Activated CD8-positive, alpha-beta memory T cell treated with anti-CD3 and anti-CD28 coated beads, Interleukin-2, amount 50 U/mL, for 48 hours (primary cell): Measurements from ENCODE around the gene RARG.
"Not testable (repeated sequence)": the region's sequence is repeated elsewhere in the genome, so short reads cannot be mapped to it uniquely, and the experiment has no call there.

Experiments
- DNase-seq: peaks from one replicate; pipeline ENCODE4 v3.0.0-alpha.2; 2020

The RARG gene

DNA sequence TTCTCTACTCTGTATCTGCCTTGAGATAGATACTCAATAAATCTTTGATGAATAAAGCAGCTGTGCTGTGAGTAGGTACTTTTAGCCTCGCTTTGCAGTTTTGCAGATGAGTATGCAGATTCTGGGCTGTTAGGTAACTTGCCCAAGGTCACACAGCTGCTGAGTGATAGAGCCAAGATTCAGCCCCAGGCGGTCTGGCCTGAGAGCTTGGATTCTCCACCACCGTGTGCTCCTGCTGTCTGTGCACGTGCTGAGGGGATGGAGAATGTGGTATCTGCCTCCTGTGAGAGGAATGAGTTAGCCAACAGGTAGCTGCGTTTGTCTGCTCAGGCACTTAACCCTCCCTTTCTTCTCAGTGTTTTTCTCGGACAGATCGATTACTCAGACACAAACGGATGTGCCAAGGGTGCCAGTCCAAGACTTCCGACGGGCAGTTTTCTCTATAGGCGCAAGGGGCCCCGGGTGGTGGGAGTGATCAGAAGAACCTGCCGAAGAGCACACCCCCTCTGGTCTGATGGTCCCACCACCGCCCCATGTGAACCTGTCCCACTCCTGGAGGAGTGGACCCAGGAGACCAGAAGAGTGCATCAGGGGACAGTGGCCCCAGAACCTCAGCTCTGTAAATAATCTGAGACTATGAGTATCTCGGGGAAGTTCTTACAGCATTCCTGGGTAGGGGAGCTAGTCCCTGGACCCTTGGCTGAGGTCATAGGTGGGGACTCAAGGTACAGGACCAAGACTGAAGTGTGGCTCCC, 44.7 kb downstream of the RARG start:
- DNase-seq, result no peak

DNA sequence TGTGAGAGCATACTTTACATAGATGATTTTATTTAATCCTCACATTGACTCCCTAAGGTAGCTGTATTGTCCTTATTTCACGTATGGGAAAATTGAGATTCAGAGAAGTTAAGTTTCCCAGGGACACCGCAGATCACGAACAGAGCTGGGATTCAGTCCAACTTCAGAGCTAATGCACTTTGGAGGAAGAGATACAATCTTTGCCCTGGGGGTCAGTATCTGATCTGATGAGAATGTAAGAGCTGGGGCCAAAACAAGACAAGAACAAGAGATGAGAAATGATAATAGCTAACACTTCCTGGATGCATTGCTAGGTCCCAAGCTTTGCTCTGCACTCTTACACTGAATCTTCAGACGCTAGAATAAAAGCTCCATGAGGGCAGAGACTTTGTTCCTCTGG, 45.3 kb downstream of the RARG start:
- no peak for DNase-seq

DNA sequence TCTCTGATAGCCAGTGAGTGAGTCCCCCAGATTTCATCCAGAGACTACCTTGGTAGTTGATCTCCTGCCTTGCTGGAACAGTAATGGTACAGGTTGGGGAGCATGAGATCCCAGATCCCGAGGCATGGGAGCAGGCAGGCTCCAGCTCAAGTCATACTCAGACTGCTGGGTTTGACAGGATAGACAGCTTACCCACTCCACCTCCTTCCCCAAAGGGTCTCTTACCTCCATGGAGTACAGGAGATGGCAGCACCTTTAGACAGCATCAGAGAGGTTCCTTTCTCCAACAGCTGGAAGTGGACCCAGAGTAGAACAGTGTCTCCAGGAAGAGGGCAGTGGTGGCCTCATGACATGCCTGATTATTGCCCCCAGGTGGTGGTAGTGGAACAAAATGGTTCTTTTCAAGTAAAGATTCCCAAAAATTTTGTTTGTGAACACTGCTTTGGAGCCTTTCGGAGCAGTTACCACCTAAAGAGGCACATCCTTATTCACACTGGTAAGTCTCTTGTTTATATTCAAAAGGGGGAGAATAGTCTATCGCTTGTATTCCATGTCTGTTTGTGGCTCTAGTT, 46.3 kb downstream of the RARG start:
- DNase-seq, result peak; percentile 39

DNA sequence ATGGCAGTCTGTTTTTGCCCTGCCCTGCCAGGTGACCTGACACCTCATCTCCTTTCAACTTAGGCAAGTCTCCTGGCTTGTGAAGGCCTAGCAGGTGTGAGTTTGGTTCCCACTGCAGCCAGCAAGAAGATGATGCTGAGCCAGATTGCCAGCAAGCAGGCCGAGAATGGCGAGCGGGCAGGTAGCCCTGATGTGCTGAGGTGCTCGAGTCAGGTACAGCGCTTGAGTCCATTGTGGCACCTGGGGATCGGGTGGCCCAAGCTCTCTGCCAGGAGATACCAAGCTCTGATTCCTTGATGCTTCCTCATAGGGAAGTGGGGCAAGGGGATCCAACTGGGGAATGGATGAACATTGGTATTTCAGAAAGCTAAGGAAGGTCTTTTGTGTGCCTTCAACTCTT, 47.2 kb downstream of the RARG start:
- DNase-seq, result peak; percentile 49

DNA sequence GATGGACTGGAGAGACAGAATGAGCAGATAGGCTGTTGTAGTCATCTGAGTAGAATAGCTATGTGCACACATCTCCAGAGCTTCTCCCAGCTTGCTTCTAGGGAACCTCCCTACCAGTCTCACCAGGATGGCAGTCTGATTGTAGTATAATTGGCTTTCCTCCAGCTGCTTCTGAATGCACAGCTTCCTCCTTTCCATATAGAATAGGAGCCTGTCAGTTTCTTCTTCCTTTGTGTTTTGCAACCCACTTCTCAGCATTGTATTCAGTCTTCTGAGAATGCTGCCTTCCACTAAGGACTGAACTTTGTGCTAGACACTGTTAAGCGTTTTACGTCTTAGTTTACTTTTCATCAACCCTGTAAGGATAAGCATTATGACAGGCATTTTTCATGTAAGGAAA, 49.1 kb downstream of the RARG start:
- DNase-seq, result no peak

DNA sequence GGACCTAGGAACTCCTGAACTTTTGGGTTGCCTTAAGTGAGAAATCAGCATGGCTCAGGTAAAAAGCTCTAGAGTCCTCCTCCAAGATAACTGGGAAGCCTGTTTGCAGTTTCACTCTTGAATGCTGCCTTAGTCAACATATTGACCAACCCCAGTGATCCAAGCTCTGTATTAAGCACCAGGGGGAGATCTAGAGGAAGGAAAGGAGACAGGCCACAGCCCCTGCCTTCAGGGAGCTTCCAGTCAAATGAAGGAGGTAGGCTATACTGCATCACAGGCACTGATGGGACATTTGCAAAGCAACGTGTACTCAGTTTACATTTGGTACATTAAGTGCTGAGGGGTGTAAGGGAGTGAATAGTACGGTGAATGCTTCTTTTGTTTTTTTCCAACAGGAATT, 50.1 kb downstream of the RARG start:
- peak; percentile 35 for DNase-seq

DNA sequence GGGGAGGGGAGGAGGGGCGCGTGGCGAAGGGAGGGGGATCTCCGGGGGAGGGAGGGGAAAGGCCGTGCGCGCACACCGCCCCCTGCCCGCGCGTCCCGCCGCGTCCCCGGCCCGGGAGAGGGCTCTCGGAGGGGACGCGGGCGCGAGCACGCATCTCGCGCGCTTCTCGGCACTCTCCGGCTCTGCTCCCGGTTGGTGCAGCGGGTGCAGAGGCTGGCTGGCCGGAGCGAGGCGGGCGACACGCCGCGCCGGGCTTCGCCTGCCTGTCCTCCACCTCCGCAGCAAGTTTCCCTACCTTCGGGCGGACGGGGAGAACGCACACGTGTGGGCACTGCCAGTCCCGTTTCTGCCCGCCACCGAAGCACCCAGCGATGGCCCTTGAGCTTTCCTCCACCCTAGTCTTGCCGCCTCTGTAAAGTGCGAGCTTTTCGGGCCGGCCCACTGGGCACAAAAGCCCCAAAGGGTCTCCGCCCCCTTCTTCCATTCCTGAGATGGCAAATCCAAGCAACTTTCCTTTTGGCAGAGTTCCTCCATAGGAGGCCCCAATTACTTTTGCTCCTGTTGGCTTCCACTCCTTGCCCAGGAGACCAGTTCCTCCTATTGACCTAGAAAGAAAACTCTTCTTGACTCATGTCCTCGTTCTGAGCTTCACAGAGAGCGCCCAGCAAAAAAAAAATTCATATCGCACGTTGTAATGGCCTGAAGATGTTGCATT, 50.9 kb downstream of the RARG start:
- peak; percentile 88 for DNase-seq

DNA sequence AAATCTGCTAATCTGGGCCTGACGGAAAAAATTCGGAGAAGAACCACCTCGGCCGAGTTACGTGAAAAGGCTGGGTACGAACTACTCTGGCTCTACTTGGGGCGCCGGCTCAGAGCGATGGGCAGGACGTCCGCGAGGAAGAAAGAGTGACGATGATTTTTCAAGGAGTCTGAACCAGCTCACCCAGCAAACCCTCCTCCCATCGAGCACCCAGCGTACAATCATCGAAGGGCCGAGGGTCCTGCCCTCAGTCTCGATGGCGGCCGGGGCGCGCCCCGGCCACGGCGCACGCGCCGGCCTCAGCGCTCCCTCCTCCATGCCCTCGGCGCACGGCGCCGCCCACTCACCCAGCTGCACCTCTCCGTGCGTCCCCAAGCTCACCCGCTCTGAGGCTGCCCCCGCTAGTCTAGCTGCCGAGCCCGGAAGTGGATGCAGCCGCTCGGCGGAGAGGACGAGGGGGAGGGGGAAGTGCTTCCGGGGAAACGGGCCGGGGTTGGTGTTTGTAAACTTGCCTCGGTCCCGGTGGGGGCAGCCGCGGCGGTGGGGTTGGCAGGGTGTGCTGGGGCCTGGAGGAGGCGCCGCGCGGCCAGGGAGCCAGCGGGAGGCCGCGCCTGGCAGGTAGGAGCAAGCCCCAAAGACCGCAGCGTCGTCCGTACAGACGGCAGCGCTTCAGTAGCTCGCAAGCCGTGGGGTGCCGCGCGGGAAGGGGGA, 51.6 kb downstream of the RARG start, which contains the start of the genes CSAD and ZNF740:
TSS of gene CSAD (minus strand) at position 706 of the 711 bp plus-strand sequence. CDS start 7,455 bp downstream, outside the sequence.
TSS of gene ZNF740 (plus strand) at position 503 of the 711 bp plus-strand sequence. CDS start 1,262 bp downstream, outside the sequence.
- DNase-seq, result peak; percentile 98

DNA sequence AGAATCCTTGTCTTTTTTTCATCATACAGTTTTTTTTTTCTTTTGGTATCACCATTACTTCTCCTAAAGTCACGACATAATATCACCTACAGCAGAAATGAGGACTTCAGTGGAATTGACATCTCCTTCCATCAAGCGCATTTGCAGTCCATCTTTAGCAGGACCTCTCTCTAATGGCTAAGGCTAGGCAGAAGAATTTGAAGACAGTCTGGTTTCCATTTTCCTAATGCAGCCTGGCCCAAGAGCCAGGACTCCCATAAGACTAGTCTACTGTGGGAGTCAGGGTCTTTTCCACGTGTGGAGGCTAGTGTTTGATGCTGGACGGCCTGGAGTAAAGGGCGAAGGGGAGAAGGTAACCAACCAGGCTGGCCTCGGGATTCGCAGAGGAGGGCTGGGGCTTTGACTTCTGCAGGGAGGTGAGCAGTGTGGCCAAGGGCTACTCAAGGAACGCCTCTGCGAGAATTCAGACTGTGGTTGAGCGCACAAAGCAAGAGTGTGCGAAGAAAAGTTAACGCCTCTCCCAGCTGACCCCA, 52.3 kb downstream of the RARG start:
- no peak for DNase-seq

DNA sequence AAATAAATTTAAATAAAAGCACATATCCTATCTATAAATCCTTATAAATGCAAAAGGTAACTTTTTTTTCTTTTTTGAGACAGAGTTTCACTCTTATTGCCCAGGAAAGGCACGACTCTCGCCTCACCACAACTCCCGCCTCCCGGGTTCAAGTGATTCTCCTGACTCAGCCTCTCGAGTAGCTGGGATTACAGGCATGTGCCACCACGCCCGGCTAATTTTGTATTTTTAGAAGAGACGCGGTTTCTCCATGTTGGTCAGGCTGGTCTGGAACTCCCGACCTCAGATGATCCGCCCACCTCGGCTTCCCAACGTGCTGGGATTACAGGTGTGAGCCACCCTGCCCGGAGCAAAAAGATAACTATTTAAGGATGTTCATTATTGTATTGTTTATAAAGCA, 53.2 kb downstream of the RARG start:
- peak; percentile 43 for DNase-seq

DNA sequence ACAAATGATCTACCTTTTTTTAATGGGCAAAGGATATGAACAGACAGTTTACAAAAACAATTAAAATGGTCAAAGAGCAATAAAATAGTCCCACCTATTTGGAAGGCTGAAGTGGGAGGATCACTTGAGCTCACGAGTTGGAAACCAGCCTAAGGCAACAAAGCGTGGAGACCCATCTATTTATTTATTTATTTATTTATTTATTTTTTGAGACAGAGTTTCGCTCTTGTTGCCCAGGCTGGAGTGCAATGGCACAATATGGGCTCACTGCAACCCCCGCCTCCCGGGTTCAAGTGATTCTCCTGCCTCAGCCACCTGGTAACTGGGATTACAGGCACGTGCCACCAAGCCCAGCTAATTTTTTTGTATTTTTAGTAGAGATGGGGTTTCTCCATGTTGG, 54.6 kb downstream of the RARG start:
- not testable (repeated sequence) for DNase-seq

DNA sequence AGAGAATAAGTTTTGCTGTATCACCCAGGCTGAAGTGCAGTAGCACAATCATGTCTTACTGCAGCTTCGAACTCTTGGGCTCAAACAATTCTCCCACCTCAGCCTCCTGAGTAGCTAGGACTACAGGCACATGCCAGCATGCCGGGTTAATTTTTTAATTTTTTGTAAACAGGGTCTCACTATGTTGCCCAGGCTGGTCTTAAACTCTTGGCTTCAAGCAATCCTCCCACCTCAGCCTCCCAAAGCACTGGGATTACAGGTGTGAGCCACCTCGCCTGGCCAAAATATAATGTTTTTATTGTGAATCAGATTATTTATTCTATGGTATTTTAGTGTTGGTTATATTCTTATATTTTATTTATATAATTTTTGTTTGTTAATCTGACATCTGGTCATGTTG, 55.3 kb downstream of the RARG start:
- no peak for DNase-seq

DNA sequence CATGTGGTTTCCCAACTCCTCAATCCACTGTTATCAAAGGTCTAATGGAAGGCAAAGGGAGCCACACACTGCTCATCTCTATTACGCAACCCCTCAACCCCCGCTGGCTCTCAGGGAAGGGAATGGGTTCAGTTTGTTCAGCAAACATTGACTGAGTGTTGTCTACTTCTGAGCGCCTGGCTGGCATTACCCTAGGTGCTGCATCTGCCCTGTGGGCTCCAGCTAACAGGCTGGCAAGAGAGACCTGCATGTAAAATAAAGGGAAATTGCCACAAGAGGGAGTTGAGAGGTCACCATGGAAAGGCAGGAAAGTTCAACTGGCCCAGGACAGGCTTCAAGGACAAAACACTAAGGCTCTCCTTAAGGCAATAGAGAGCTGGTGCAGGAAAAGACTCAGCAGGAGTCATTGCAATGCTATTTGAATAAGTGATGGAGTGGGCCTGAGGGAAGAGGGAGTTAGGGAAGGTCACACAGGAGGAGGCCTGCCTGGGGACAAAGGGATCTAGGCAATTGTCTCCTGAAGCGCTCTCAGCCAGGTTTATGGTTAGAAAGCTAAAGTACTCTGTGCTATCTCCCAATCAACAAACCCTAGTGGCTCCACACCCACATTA, 57.0 kb downstream of the RARG start:
- DNase-seq, result no peak

DNA sequence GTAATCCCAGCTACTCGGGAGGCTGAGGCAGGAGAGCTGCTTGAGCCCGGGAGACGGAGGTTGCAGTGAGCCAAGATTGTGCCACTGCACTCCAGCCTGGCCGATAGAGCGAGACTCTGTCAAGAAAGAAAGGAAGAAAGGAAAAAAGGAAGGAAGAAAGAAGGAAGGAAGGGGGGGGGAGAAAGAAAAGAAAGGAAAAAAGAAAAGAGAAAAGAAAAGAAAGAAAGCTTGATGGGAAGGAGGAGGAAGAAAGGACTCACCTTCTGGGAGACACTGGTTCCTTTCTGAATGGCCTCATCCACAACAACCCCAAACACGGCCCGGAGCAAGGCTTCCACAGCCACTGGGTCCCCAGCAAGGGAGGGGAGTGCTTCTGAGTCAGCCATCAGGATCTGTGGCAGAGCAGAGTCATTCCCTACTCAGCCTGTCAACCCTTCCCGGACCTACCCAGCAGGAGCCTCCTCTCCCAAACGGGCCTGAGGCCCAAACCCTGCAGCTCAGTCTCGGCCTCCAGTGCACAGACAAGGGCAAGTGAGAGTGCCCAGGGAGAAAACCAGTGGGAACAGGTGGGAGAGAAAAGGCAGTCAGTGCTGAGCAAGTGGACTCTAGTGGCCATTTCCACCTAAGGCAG, 58.8 kb downstream of the RARG start:
- no peak for DNase-seq

DNA sequence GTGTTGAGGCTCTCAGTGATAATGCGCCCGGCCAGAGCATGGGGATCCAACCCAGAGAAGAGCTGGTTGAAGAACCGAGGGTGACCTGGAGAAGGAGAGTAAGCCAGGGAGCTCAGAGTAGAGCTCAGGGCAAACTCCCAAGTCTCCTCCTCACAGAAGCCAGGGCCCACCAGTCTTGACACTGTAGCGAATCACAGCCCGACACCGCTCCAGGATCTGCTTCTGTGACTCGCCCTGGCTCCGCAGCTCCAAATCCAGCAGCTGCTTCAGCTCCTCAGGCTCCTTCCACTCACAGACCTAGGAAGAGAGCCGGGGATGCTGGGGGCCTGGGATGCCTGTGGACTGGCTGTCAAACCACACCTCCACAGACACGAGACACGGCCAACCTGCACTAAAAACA, 59.7 kb downstream of the RARG start:
- no peak for DNase-seq

DNA sequence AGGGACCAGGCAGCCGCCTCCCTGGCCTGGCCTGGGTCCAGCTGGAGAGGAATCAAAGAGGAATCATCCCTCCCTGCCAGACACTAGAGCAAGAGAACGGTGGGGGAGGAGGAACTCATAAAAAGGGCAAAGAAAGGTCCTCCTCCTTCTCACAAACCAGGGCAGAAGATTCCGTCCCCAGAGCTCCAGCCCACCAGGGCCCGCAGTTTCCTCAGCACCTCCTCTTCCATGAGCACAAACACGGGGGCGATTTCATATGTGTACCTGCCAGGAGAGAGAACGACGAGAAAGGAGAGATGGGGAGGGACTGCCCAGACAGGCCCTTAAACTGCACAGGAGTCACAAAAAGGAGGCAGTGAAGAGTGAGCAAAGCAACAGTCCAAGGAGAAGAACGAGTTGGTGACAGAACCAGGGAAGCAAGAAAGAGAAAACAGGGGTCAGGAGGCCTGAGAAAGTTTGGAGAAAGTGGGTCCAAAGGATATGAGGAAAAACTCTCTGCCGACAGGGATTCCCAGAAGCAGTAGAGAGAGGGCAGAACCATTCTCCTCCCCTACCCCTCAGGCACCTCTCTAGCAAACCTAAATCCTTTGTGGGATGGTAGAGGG, 60.2 kb downstream of the RARG start:
- DNase-seq, result no peak

DNA sequence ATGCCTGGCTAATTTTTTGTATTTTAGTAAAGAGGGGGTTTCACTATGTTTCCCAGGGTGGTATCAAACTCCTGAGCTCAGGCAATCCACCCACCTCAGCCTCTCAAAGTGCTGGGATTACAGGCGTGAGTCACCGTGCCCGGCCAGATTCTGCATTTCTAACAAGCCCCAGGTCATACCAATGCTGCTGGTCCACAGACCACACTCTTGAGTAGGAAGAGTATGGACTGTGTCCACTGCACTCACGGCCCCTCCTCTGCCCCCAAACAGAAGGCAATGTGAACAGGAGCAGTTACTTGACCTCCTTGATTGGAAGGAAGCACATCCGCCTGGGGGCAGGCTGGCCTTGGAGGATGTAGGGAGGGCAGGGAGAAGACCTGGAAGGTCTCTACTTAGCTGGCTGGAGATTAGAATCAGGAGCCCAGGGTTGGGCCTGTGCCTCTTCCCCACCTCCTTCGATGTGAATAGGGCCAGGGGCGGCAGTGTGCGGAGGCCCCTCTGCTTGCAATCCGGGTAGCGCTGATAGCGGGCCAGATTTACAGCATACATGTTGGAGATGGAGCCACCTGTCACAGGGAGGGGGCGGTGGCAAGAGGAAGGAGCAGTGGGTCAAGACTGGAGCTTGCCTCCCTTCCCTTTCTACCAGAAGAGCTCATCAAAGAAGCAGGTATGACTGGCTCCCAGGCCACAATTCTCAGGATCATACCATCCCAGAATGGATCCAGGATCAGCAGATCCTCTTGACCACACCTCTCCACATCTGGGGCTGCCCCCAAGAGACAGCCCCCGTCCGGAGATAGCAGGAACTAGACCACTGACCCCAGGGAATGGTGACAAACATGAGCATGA, 60.9 kb downstream of the RARG start:
- no peak for DNase-seq

DNA sequence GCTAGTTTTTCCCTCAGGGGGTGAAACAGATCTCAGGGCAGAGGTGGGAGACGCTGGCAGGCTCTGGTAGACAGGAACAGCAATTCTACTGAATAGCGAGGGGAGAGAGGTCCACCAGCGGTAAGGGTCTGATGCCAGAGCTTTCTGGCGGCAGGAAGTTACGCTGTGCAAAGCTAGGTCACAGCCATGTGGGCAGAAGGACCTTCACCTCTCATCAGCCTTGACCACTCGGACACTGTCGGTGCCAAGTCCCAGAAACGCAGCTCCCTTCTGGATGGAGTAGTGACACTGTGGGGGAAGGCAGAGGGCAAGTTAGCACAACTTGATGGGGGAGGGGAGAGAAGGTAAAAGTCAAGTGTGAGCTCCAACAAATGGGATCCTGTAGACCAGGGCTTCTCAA, 61.8 kb downstream of the RARG start:
- no peak for DNase-seq

DNA sequence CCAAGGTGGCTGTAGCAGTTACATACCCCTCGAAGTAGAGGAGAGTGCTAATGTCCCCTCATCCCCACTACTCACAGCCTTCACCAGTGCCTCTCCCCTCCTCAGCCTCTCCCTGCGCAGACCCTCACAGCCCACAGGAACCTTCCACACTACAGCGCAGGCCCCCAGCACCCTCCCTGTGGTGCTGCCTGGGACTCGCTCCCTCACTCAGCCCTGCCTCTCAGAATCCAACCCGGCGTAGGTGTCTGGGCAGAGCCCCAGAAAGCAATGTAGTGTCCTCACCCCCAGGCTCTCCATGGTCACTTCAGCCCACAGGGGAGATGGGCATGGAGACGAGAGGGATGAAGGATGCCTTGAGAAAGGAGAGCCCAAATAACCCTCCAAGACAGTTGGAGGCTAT, 62.4 kb downstream of the RARG start:
- no peak for DNase-seq

DNA sequence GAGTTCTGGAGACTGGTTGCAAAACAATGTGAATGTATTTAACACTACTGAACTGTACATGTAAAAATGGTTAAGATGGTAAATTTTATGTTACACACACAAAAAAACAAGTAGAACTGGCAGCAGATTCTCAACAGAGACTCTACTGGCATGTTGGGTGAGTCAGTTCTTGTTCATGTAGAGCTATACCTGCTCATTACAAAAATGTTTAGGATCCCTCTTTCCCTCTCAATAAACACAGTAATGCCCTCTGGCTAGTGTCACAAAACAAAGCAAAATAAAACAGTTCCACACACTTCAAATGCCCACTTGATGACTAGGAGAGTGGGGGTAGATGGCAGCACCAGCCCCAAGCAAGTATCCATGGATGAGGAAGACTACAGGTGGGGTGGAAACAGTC, 65.2 kb downstream of the RARG start:
- no peak for DNase-seq

DNA sequence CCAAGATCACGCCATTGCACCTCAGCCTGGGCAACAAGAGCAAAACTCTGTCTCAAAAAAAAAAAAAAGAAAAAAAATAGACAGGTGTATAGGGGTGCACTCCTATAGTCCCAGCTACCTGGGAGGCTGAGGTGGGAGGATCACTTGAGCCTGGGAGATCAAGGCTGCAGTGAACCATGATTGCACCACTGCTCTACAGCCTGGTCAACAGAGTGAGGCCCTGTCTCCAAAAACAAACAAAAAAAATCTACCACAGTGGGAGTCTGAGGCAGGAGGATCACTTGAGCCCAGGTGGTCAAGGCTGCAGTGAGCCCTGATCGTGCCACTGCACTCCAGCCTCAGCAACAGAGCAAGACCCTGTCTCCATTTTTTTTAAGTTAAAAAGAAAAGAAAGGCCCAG, 69.0 kb downstream of the RARG start:
- not testable (repeated sequence) for DNase-seq
